Progenitor cell of endocrine pancreas (in vitro differentiated cells): Measurements from ENCODE around the gene MESD. TPM values are rescaled to one million over a fixed set of nuclear protein-coding genes. Genes with fewer than 3 reads are reported as not detected.

Experiments used
- DNase-seq: peaks from one replicate; pipeline ENCODE4 v3.0.0; 2021; ENCODE audit warnings: low spot score; ENCODE audit not compliant: unreplicated experiment
- H3K27ac Mint-ChIP-seq: 2 replicates; pipeline ENCODE4 v1.8.0; 2021; ENCODE audit warnings: mild to moderate bottlenecking, moderate library complexity, mixed read lengths
- H3K27me3 Mint-ChIP-seq: 2 replicates; pipeline ENCODE4 v1.8.0; 2021; ENCODE audit warnings: mixed read lengths
- H3K36me3 Mint-ChIP-seq: 2 replicates; pipeline ENCODE4 v1.8.0; 2022; ENCODE audit warnings: mixed read lengths; ENCODE audit not compliant: insufficient read depth
- H3K4me1 Mint-ChIP-seq: 2 replicates; pipeline ENCODE4 v1.8.0; 2021; ENCODE audit warnings: low read depth, mixed read lengths
- H3K4me3 Mint-ChIP-seq: 2 replicates; pipeline ENCODE4 v1.8.0; 2021; ENCODE audit warnings: low read depth, mild to moderate bottlenecking, moderate library complexity, mixed read lengths
- H3K9me3 Mint-ChIP-seq: 2 replicates; pipeline ENCODE4 v1.8.0; 2021; ENCODE audit warnings: low read depth, mixed read lengths
- CTCF ChIP-seq: fragments of 200-600 bp; sonication (generic); IDR thresholded peaks from one replicate; pipeline ENCODE4 v1.5.0; 2021; ENCODE audit warnings: antibody characterized with exemption, mild to moderate bottlenecking; ENCODE audit not compliant: unreplicated experiment
- total RNA-seq: library from RNA; stranded (reverse); gene quantifications from 2 replicates; pipeline ENCODE4 v1.2.1, GENCODE V29; 2021

MESD gene
- total RNA-seq, 1 donor from 2014 or later: 42.6 TPM

- TF ChIP-seq CTCF: no peak
- no peak overlapping the region for H3K27ac Mint-ChIP-seq
- DNase-seq: no peak
- no peaks in the 10 kb centered on the region for H3K9me3 Mint-ChIP-seq
- no peak overlapping the region for H3K4me3 Mint-ChIP-seq
- peaks cover 5% of the 10 kb centered on the region for H3K27me3 Mint-ChIP-seq
- peaks cover 1% of the 10 kb centered on the region for H3K4me1 Mint-ChIP-seq
- H3K36me3 Mint-ChIP-seq: no peaks in the 10 kb centered on the region
These were observed 31.7 kb upstream of the MESD start for GRCh38 chr15:81021321-81021720.

- no peaks in the 10 kb centered on the region for H3K4me1 Mint-ChIP-seq
- DNase-seq: no peak
- no peak overlapping the region for H3K27ac Mint-ChIP-seq
- TF ChIP-seq CTCF: no peak
- H3K4me3 Mint-ChIP-seq: no peak overlapping the region
- H3K36me3 Mint-ChIP-seq: no peaks in the 10 kb centered on the region
- no peaks in the 10 kb centered on the region for H3K9me3 Mint-ChIP-seq
- H3K27me3 Mint-ChIP-seq: no peaks in the 10 kb centered on the region
These were observed 28.6 kb upstream of the MESD start for GRCh38 chr15:81018197-81018596.

- no peak for DNase-seq
- H3K27ac Mint-ChIP-seq: no peak overlapping the region
- no peaks in the 10 kb centered on the region for H3K4me1 Mint-ChIP-seq
- no peak overlapping the region for H3K4me3 Mint-ChIP-seq
- H3K36me3 Mint-ChIP-seq: no peaks in the 10 kb centered on the region
- no peaks in the 10 kb centered on the region for H3K9me3 Mint-ChIP-seq
- no peak for TF ChIP-seq CTCF
- H3K27me3 Mint-ChIP-seq: no peaks in the 10 kb centered on the region
These were observed 27.0 kb upstream of the MESD start for GRCh38 chr15:81016489-81017068.

GRCh38 chr15:81015621-81016488 is 26.2 kb upstream of the MESD start:
- no peak overlapping the region for H3K4me3 Mint-ChIP-seq
- H3K36me3 Mint-ChIP-seq: no peaks in the 10 kb centered on the region
- TF ChIP-seq CTCF: no peak
- H3K4me1 Mint-ChIP-seq: no peaks in the 10 kb centered on the region
- H3K27ac Mint-ChIP-seq: no peak overlapping the region
- no peaks in the 10 kb centered on the region for H3K9me3 Mint-ChIP-seq
- DNase-seq: no peak
- H3K27me3 Mint-ChIP-seq: no peaks in the 10 kb centered on the region

- Mint-ChIP-seq H3K9me3 (no peaks in the 10 kb centered on the region), H3K4me1 (no peaks in the 10 kb centered on the region), H3K27ac (no peak overlapping the region), H3K4me3 (no peak overlapping the region), H3K27me3 (no peaks in the 10 kb centered on the region), H3K36me3 (no peaks in the 10 kb centered on the region)
- no peak for TF ChIP-seq CTCF
- DNase-seq: no peak
These were observed 25.0 kb upstream of the MESD start for GRCh38 chr15:81014446-81015093.
